Measurements from ENCODE around the gene SEPTIN12.

- TF ChIP-seq CTCF (conservative IDR thresholded peaks at IDR 0.05; ENCODE audit: low read depth, low read length), result no peak
- no peak for TF ChIP-seq POLR2A (IDR thresholded peaks at IDR 0.05; ENCODE audit: low read depth, low read length)
- TF ChIP-seq MAZ (IDR thresholded peaks at IDR 0.05; ENCODE audit: borderline replicate concordance, low read depth, low read length), result no peak
- no peak for TF ChIP-seq USF2 (IDR thresholded peaks at IDR 0.05; ENCODE audit: low read depth, low read length)
Measured at GRCh38 chr16:4733747-4734062, 54.4 kb downstream of the SEPTIN12 start.

All from IMR-90 (cell line).